Activated CD8-positive, alpha-beta T cell treated with anti-CD3 and anti-CD28 coated beads for 36 hours (primary cell): ENCODE measurements around the gene WWC1. TPM values are rescaled to one million over a fixed set of nuclear protein-coding genes. Genes with fewer than 3 reads are reported as not detected.

Source experiments
- ATAC-seq: fragments of 200-7000 bp; cut with Tn5 transposase; one replicate; pipeline ENCODE4 v1.10.0; 2021; ENCODE audit warnings: mild to moderate bottlenecking, moderate library complexity
- CTCF ChIA-PET: fragments of 350-600 bp; sonication (Branson Sonifier 250); formaldehyde crosslinking; loops from one replicate; lab custom pipeline; 2021; ENCODE audit warnings: antibody characterized with exemption; lab: Charles Lee
- POLR2A ChIA-PET: fragments of 350-600 bp; sonication (Branson Sonifier 250); formaldehyde crosslinking; loops from one replicate; lab custom pipeline; 2021; ENCODE audit warnings: antibody characterized with exemption; lab: Charles Lee
- DNase-seq: peaks from one replicate; pipeline ENCODE4 v3.0.0-alpha.2; 2020
- H3K27ac Mint-ChIP-seq: one replicate; pipeline ENCODE4 v1.8.0; 2021; ENCODE audit warnings: mild to moderate bottlenecking, mixed read lengths
- H3K27me3 Mint-ChIP-seq: one replicate; pipeline ENCODE4 v1.8.0; 2021; ENCODE audit warnings: mixed read lengths
- H3K36me3 Mint-ChIP-seq: one replicate; pipeline ENCODE4 v1.8.0; 2021; ENCODE audit warnings: low read depth, mixed read lengths
- H3K4me1 Mint-ChIP-seq: one replicate; pipeline ENCODE4 v1.8.0; 2021; ENCODE audit warnings: low read depth, mixed read lengths
- H3K4me3 Mint-ChIP-seq: one replicate; pipeline ENCODE4 v1.8.0; 2021; ENCODE audit warnings: mild to moderate bottlenecking, moderate library complexity, mixed read lengths
- H3K9me3 Mint-ChIP-seq: one replicate; pipeline ENCODE4 v1.8.0; 2021; ENCODE audit warnings: mixed read lengths
- CTCF ChIP-seq: fragments of 200-600 bp; IDR thresholded peaks from one replicate; pipeline ENCODE4 v1.8.0; 2022; ENCODE audit warnings: antibody characterized with exemption, mild to moderate bottlenecking
- intact Hi-C: fragments of 100-400 bp; cut with micrococcal nuclease; formaldehyde crosslinking; loops from one replicate; pipeline ENCODE4 v1.10.0; 2022
- total RNA-seq, 2 experiments: library from RNA; stranded (reverse); gene quantifications; one replicate each; pipeline ENCODE4 v1.2.3, GENCODE V29; 2021

WWC1 gene
- total RNA-seq, 2 experiments from 2014 or later: 0.45 to 0.47 TPM

- intact Hi-C loops: no loop called here
- no peak overlapping the region for H3K27ac Mint-ChIP-seq
- peaks cover 1% of the 10 kb centered on the region for H3K27me3 Mint-ChIP-seq
- no peaks in the 10 kb centered on the region for H3K36me3 Mint-ChIP-seq
- no peak for ATAC-seq
- no peak overlapping the region for H3K4me3 Mint-ChIP-seq
- POLR2A ChIA-PET: no interaction called here
- TF ChIP-seq CTCF: no peak
- H3K4me1 Mint-ChIP-seq: no peaks in the 10 kb centered on the region
- DNase-seq: no peak
- no peaks in the 10 kb centered on the region for H3K9me3 Mint-ChIP-seq
- CTCF ChIA-PET: no interaction called here
These were observed 172.8 kb downstream of the WWC1 start for GRCh38 chr5:168464214-168464613.

GRCh38 chr5:168464641-168465040 is 173.2 kb downstream of the WWC1 start:
- intact Hi-C loops: no loop called here
- DNase-seq (no peak), ATAC-seq (no peak)
- Mint-ChIP-seq H3K4me3 (no peak overlapping the region), H3K27me3 (peaks cover 1% of the 10 kb centered on the region), H3K27ac (no peak overlapping the region), H3K4me1 (no peaks in the 10 kb centered on the region), H3K36me3 (no peaks in the 10 kb centered on the region), H3K9me3 (no peaks in the 10 kb centered on the region)
- ChIA-PET CTCF (no interaction called here), POLR2A (no interaction called here)
- no peak for TF ChIP-seq CTCF

GRCh38 chr5:168467755-168468330 is 176.4 kb downstream of the WWC1 start:
- no peak overlapping the region for H3K27ac Mint-ChIP-seq
- no peak for TF ChIP-seq CTCF
- no peak for ATAC-seq
- CTCF ChIA-PET: no interaction called here
- POLR2A ChIA-PET: no interaction called here
- no peaks in the 10 kb centered on the region for H3K9me3 Mint-ChIP-seq
- no peak overlapping the region for H3K4me3 Mint-ChIP-seq
- H3K27me3 Mint-ChIP-seq: no peaks in the 10 kb centered on the region
- no peaks in the 10 kb centered on the region for H3K4me1 Mint-ChIP-seq
- intact Hi-C loops: no loop called here
- no peaks in the 10 kb centered on the region for H3K36me3 Mint-ChIP-seq
- no peak for DNase-seq

GRCh38 chr5:168468836-168469235 is 177.4 kb downstream of the WWC1 start:
- Mint-ChIP-seq H3K27ac (no peak overlapping the region), H3K9me3 (no peaks in the 10 kb centered on the region), H3K36me3 (no peaks in the 10 kb centered on the region), H3K27me3 (no peaks in the 10 kb centered on the region), H3K4me1 (no peaks in the 10 kb centered on the region), H3K4me3 (no peak overlapping the region)
- ATAC-seq (no peak), DNase-seq (no peak)
- TF ChIP-seq CTCF: no peak
- ChIA-PET POLR2A (no interaction called here), CTCF (no interaction called here)
- intact Hi-C loops: no loop called here

- Mint-ChIP-seq H3K4me1 (no peaks in the 10 kb centered on the region), H3K27me3 (no peaks in the 10 kb centered on the region), H3K4me3 (no peak overlapping the region), H3K27ac (no peak overlapping the region), H3K36me3 (no peaks in the 10 kb centered on the region), H3K9me3 (no peaks in the 10 kb centered on the region)
- TF ChIP-seq CTCF: no peak
- intact Hi-C loops: no loop called here
- ChIA-PET CTCF (no interaction called here), POLR2A (no interaction called here)
- DNase-seq (no peak), ATAC-seq (no peak)
These were observed 178.4 kb downstream of the WWC1 start for GRCh38 chr5:168469816-168470215.
